GM23338 (cell line): ENCODE results near the gene MRTFA. TPM values are rescaled to one million over a fixed set of nuclear protein-coding genes. Genes with fewer than 3 reads are reported as not detected.

Experiments
- ATAC-seq: fragments of 200-7000 bp; cut with Tn5 transposase; 3 replicates; pipeline ENCODE4 v1.9.1; 2020
- DNase-seq: peaks from one replicate; pipeline ENCODE4 v3.0.0-alpha.2; 2015; ENCODE audit warnings: low spot score
- H2AFZ ChIP-seq: fragments of 200-600 bp; sonication (generic); 2 replicates; pipeline ENCODE4 v1.8.0; 2016; ENCODE audit warnings: antibody characterized with exemption, mild to moderate bottlenecking, moderate library complexity
- H3F3A ChIP-seq: fragments of 200-600 bp; sonication (generic); replicated peaks from 2 replicates; pipeline ENCODE4 v1.8.0; 2017; ENCODE audit warnings: antibody characterized with exemption, mixed run types, low read depth
- H3K27ac ChIP-seq: fragments of 200-600 bp; sonication (generic); 2 replicates; pipeline ENCODE4 v1.6.1; 2016; ENCODE audit warnings: low read depth
- H3K27me3 ChIP-seq: fragments of 200-600 bp; sonication (generic); 2 replicates; pipeline ENCODE4 v1.8.0; 2016; ENCODE audit warnings: mild to moderate bottlenecking, mixed run types, moderate library complexity; ENCODE audit not compliant: insufficient read depth
- H3K36me3 ChIP-seq: fragments of 200-600 bp; sonication (generic); 2 replicates; pipeline ENCODE4 v1.8.0; 2016; ENCODE audit warnings: mild to moderate bottlenecking; ENCODE audit not compliant: insufficient read depth
- H3K4me1 ChIP-seq: fragments of 200-600 bp; sonication (generic); 2 replicates; pipeline ENCODE4 v1.8.0; 2016; ENCODE audit warnings: mild to moderate bottlenecking, moderate library complexity; ENCODE audit not compliant: insufficient read depth
- H3K4me2 ChIP-seq: fragments of 200-600 bp; sonication (generic); 2 replicates; pipeline ENCODE4 v1.7.1; 2017; ENCODE audit warnings: mixed run types
- H3K4me3 ChIP-seq: fragments of 200-600 bp; sonication (generic); 2 replicates; pipeline ENCODE4 v1.6.1; 2016; ENCODE audit warnings: mixed run types
- H3K79me2 ChIP-seq: fragments of 200-600 bp; sonication (generic); replicated peaks from 2 replicates; pipeline ENCODE4 v1.8.0; 2017; ENCODE audit warnings: mild to moderate bottlenecking; ENCODE audit not compliant: insufficient read depth
- H3K9me2 ChIP-seq: fragments of 200-600 bp; sonication (generic); 2 replicates; pipeline ENCODE4 v1.8.0; 2017; ENCODE audit not compliant: insufficient read depth
- H4K20me1 ChIP-seq: fragments of 200-600 bp; sonication (generic); replicated peaks from 2 replicates; pipeline ENCODE4 v1.8.0; 2017; ENCODE audit warnings: mild to moderate bottlenecking; ENCODE audit not compliant: insufficient read depth
- H3K27ac Mint-ChIP-seq: 2 replicates; pipeline ENCODE4 v1.8.0; 2020; ENCODE audit warnings: inconsistent platforms, mild to moderate bottlenecking, moderate library complexity, mixed read lengths
- H3K27me3 Mint-ChIP-seq: 3 replicates; pipeline ENCODE4 v1.8.0; 2022; ENCODE audit warnings: low read depth, mild to moderate bottlenecking, moderate library complexity, mixed read lengths, inconsistent platforms; ENCODE audit not compliant: insufficient read depth, poor library complexity
- H3K36me3 Mint-ChIP-seq: 3 replicates; pipeline ENCODE4 v1.8.0; 2021; ENCODE audit warnings: low read depth, mild to moderate bottlenecking, inconsistent platforms, moderate library complexity, mixed read lengths
- H3K4me1 Mint-ChIP-seq: 3 replicates; pipeline ENCODE4 v1.8.0; 2020; ENCODE audit warnings: mild to moderate bottlenecking, inconsistent platforms, mixed read lengths
- H3K4me3 Mint-ChIP-seq: 3 replicates; pipeline ENCODE4 v1.8.0; 2021; ENCODE audit warnings: moderate library complexity, mild to moderate bottlenecking, inconsistent platforms, mixed read lengths
- H3K9me3 Mint-ChIP-seq: 3 replicates; pipeline ENCODE4 v1.8.0; 2020; ENCODE audit warnings: moderate library complexity, mild to moderate bottlenecking, inconsistent platforms, mixed read lengths
- CREB1 ChIP-seq: fragments of 250-450 bp; sonication (Bioruptor Pico); IDR thresholded peaks from 2 replicates; pipeline ENCODE4 v1.5.0; 2020; ENCODE audit warnings: low read depth, mild to moderate bottlenecking, moderate library complexity
- JUNB ChIP-seq: IDR thresholded peaks from one replicate; pipeline ENCODE4 v1.6.1; 2016; ENCODE audit warnings: antibody characterized with exemption; ENCODE audit not compliant: unreplicated experiment
- NANOG ChIP-seq: IDR thresholded peaks from 2 replicates; pipeline ENCODE4 v1.6.1; 2016; ENCODE audit warnings: antibody characterized with exemption, borderline replicate concordance
- POLR2AphosphoS5 ChIP-seq: IDR thresholded peaks from 2 replicates; pipeline ENCODE4 v1.6.1; 2016; ENCODE audit warnings: antibody characterized with exemption, low read depth
- STAT1 ChIP-seq: IDR thresholded peaks from one replicate; pipeline ENCODE4 v1.6.1; 2016; ENCODE audit warnings: antibody characterized with exemption; ENCODE audit not compliant: unreplicated experiment
- ZNF114 ChIP-seq: fragments of 250-450 bp; sonication (Bioruptor Pico); IDR thresholded peaks from 2 replicates; pipeline ENCODE4 v1.5.0; 2020; ENCODE audit warnings: mild to moderate bottlenecking, moderate library complexity
- ZNF331 ChIP-seq: fragments of 250-450 bp; sonication (Bioruptor Pico); IDR thresholded peaks from 2 replicates; pipeline ENCODE4 v1.5.0; 2020; ENCODE audit warnings: low read depth, mild to moderate bottlenecking, moderate library complexity
- polyA plus RNA-seq: library from polyadenylated mRNA; unstranded; fragments of >200 nt; fragmentation: Nextera tagmentation; extraction: Ambion mirVana; gene quantifications from 2 replicates; pipeline ENCODE4 v1.2.1, GENCODE V29; 2016
- total RNA-seq: library from RNA; depleted of rRNA; stranded (reverse); fragments of >200 nt; shearing (Covaris generic); gene quantifications from 2 replicates; pipeline ENCODE4 v1.2.3, GENCODE V29; 2014
- TF ChIP-seq, protein P1 (sequence below): fragments of 250-450 bp; sonication (Bioruptor Pico); IDR thresholded peaks from 2 replicates; pipeline ENCODE4 v1.5.0; 2020; ENCODE audit warnings: mild to moderate bottlenecking, moderate library complexity
- TF ChIP-seq, protein P2 (sequence below), 2 experiments: fragments of 200-600 bp in 1 of 2; sonication (generic) in 1 of 2; conservative IDR thresholded peaks; 2 replicates each; pipeline versions ENCODE4 v1.5.1 to v1.6.1; 2016 to 2017; ENCODE audit warnings: antibody characterized with exemption in 2 of 2, low read depth in 2 of 2, mild to moderate bottlenecking in 2 of 2, moderate library complexity in 1 of 2
- TF ChIP-seq, protein P3 (sequence below): IDR thresholded peaks from 2 replicates; pipeline ENCODE4 v1.6.1; 2016; ENCODE audit warnings: antibody characterized with exemption
- TF ChIP-seq, protein P4 (sequence below): IDR thresholded peaks from one replicate; pipeline ENCODE4 v1.6.1; 2018; ENCODE audit warnings: antibody characterized with exemption; ENCODE audit not compliant: unreplicated experiment

The MRTFA gene
- total and polyA plus RNA-seq, 2 experiments from 2014 or later = 18.1 to 92.4 TPM

DNA sequence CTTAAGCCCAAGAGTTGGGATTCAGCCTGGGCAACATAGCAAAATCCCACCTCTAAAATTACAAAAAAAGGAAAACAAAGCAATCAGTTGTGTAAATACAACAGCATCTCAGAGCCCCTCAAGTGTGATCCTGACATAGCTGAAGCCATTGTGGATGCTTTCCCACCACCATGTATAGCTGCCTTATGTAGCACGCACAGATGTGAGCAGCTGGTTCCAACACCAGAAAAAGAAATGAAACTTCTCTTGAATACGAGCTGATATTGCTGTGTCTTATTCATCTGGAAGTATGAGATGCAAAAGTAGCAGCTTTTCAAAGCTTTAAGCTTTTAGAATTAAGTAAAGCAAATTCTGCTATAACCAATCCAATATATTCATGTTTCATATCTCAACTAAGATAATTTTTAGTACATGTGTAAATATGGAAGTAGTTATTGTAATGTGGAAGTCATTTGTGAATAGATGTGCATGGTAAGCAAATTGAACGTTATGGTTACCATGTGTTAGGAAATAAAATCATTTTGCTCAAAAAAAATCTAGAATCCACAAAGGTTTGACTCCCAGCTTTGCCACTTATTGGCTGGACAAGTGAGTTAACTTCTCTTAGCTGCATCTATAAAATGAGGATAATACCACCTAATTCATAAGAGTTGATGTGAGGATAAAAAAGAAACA lies 203.0 kb downstream of the MRTFA start:
- H3K4me1 Mint-ChIP-seq = peaks cover 10% of the 10 kb centered on the region; the same call in 2 of the 3 replicates
- H3K9me3 Mint-ChIP-seq = no peaks in the 10 kb centered on the region
- TF ChIP-seq, protein P1, sequence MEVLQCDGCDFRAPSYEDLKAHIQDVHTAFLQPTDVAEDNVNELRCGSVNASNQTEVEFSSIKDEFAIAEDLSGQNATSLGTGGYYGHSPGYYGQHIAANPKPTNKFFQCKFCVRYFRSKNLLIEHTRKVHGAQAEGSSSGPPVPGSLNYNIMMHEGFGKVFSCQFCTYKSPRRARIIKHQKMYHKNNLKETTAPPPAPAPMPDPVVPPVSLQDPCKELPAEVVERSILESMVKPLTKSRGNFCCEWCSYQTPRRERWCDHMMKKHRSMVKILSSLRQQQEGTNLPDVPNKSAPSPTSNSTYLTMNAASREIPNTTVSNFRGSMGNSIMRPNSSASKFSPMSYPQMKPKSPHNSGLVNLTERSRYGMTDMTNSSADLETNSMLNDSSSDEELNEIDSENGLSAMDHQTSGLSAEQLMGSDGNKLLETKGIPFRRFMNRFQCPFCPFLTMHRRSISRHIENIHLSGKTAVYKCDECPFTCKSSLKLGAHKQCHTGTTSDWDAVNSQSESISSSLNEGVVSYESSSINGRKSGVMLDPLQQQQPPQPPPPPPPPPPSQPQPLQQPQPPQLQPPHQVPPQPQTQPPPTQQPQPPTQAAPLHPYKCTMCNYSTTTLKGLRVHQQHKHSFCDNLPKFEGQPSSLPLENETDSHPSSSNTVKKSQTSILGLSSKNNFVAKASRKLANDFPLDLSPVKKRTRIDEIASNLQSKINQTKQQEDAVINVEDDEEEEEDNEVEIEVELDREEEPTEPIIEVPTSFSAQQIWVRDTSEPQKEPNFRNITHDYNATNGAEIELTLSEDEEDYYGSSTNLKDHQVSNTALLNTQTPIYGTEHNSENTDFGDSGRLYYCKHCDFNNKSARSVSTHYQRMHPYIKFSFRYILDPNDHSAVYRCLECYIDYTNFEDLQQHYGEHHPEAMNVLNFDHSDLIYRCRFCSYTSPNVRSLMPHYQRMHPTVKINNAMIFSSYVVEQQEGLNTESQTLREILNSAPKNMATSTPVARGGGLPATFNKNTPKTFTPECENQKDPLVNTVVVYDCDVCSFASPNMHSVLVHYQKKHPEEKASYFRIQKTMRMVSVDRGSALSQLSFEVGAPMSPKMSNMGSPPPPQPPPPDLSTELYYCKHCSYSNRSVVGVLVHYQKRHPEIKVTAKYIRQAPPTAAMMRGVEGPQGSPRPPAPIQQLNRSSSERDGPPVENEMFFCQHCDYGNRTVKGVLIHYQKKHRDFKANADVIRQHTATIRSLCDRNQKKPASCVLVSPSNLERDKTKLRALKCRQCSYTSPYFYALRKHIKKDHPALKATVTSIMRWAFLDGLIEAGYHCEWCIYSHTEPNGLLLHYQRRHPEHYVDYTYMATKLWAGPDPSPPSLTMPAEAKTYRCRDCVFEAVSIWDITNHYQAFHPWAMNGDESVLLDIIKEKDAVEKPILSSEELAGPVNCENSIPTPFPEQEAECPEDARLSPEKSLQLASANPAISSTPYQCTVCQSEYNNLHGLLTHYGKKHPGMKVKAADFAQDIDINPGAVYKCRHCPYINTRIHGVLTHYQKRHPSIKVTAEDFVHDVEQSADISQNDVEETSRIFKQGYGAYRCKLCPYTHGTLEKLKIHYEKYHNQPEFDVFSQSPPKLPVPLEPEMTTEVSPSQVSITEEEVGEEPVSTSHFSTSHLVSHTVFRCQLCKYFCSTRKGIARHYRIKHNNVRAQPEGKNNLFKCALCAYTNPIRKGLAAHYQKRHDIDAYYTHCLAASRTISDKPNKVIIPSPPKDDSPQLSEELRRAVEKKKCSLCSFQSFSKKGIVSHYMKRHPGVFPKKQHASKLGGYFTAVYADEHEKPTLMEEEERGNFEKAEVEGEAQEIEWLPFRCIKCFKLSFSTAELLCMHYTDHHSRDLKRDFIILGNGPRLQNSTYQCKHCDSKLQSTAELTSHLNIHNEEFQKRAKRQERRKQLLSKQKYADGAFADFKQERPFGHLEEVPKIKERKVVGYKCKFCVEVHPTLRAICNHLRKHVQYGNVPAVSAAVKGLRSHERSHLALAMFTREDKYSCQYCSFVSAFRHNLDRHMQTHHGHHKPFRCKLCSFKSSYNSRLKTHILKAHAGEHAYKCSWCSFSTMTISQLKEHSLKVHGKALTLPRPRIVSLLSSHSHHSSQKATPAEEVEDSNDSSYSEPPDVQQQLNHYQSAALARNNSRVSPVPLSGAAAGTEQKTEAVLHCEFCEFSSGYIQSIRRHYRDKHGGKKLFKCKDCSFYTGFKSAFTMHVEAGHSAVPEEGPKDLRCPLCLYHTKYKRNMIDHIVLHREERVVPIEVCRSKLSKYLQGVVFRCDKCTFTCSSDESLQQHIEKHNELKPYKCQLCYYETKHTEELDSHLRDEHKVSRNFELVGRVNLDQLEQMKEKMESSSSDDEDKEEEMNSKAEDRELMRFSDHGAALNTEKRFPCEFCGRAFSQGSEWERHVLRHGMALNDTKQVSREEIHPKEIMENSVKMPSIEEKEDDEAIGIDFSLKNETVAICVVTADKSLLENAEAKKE (CRISPR knock-in tag) = no peak
- TF ChIP-seq POLR2AphosphoS5 (no peak), CREB1 (CRISPR knock-in tag) (no peak), NANOG (no peak), STAT1 (no peak), ZNF331 (CRISPR knock-in tag) (no peak), ZNF114 (no peak), JUNB (no peak)
- TF ChIP-seq, protein P2, sequence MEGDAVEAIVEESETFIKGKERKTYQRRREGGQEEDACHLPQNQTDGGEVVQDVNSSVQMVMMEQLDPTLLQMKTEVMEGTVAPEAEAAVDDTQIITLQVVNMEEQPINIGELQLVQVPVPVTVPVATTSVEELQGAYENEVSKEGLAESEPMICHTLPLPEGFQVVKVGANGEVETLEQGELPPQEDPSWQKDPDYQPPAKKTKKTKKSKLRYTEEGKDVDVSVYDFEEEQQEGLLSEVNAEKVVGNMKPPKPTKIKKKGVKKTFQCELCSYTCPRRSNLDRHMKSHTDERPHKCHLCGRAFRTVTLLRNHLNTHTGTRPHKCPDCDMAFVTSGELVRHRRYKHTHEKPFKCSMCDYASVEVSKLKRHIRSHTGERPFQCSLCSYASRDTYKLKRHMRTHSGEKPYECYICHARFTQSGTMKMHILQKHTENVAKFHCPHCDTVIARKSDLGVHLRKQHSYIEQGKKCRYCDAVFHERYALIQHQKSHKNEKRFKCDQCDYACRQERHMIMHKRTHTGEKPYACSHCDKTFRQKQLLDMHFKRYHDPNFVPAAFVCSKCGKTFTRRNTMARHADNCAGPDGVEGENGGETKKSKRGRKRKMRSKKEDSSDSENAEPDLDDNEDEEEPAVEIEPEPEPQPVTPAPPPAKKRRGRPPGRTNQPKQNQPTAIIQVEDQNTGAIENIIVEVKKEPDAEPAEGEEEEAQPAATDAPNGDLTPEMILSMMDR (conservative IDR thresholded peaks at IDR 0.05; ENCODE audit: low read depth in 2 of 2) = no peak
- TF ChIP-seq, protein P3, sequence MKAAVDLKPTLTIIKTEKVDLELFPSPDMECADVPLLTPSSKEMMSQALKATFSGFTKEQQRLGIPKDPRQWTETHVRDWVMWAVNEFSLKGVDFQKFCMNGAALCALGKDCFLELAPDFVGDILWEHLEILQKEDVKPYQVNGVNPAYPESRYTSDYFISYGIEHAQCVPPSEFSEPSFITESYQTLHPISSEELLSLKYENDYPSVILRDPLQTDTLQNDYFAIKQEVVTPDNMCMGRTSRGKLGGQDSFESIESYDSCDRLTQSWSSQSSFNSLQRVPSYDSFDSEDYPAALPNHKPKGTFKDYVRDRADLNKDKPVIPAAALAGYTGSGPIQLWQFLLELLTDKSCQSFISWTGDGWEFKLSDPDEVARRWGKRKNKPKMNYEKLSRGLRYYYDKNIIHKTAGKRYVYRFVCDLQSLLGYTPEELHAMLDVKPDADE = no peak
- TF ChIP-seq, protein P4, sequence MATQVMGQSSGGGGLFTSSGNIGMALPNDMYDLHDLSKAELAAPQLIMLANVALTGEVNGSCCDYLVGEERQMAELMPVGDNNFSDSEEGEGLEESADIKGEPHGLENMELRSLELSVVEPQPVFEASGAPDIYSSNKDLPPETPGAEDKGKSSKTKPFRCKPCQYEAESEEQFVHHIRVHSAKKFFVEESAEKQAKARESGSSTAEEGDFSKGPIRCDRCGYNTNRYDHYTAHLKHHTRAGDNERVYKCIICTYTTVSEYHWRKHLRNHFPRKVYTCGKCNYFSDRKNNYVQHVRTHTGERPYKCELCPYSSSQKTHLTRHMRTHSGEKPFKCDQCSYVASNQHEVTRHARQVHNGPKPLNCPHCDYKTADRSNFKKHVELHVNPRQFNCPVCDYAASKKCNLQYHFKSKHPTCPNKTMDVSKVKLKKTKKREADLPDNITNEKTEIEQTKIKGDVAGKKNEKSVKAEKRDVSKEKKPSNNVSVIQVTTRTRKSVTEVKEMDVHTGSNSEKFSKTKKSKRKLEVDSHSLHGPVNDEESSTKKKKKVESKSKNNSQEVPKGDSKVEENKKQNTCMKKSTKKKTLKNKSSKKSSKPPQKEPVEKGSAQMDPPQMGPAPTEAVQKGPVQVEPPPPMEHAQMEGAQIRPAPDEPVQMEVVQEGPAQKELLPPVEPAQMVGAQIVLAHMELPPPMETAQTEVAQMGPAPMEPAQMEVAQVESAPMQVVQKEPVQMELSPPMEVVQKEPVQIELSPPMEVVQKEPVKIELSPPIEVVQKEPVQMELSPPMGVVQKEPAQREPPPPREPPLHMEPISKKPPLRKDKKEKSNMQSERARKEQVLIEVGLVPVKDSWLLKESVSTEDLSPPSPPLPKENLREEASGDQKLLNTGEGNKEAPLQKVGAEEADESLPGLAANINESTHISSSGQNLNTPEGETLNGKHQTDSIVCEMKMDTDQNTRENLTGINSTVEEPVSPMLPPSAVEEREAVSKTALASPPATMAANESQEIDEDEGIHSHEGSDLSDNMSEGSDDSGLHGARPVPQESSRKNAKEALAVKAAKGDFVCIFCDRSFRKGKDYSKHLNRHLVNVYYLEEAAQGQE = no peak
- peaks cover 16% of the 10 kb centered on the region; the same call in 2 of the 3 replicates for H3K36me3 Mint-ChIP-seq
- H3K27me3 ChIP-seq = no peaks in the 10 kb centered on the region
- no peak overlapping the region for H2AFZ ChIP-seq
- H3K9me2 ChIP-seq = no peaks in the 10 kb centered on the region
- H3K4me1 ChIP-seq = no peaks in the 10 kb centered on the region
- no peak overlapping the region for H3K4me3 ChIP-seq
- H3K27ac ChIP-seq = no peak overlapping the region
- no peak for ATAC-seq
- peaks cover 3% of the 10 kb centered on the region for H3K27me3 Mint-ChIP-seq
- H3F3A ChIP-seq = 0 out of 2 replicates have a peak, but pooled peaks cover 3% of the 10 kb centered on the region
- no peak overlapping the region for H3K4me3 Mint-ChIP-seq
- no peak for DNase-seq
- 0 out of 2 replicates have a peak, but pooled peaks cover 3% of the 10 kb centered on the region for H3K79me2 ChIP-seq
- H3K36me3 ChIP-seq = no peaks in the 10 kb centered on the region; the same call in 1 of the 2 replicates
- no peaks in the 10 kb centered on the region for H4K20me1 ChIP-seq
- no peak overlapping the region for H3K4me2 ChIP-seq
- no peak overlapping the region for H3K27ac Mint-ChIP-seq
